ENCODE results near the gene SLC25A22. TPM values are rescaled to one million over a fixed set of nuclear protein-coding genes. Genes with fewer than 3 reads are reported as not detected.

The SLC25A22 gene
- total RNA-seq, 6 experiments from 2014 or later: 39.7 to 47.3 (median 42.9) TPM

GRCh38 chr11:826836-827145 is 28.7 kb upstream of the SLC25A22 start:
- Mint-ChIP-seq H3K9me3 (no peaks in the 10 kb centered on the region), H3K4me1 (ENCODE audit: low read depth) (peaks cover 8% of the 10 kb centered on the region), H3K4me3 (peak overlapping the region; percentile 24; the same call in 1 of the 2 replicates), H3K36me3 (ENCODE audit: low read depth) (peaks cover 6% of the 10 kb centered on the region; the same call in 1 of the 2 replicates), H3K27me3 (ENCODE audit: insufficient read depth) (peaks cover 15% of the 10 kb centered on the region), H3K27ac (no peak overlapping the region)
- no peak for TF ChIP-seq CTCF (IDR thresholded peaks at IDR 0.05)
- DNase-seq: no peak

- peaks cover 6% of the 10 kb centered on the region for H3K4me1 Mint-ChIP-seq (ENCODE audit: low read depth)
- DNase-seq: no peak
- H3K27ac Mint-ChIP-seq: no peak overlapping the region
- peaks cover 15% of the 10 kb centered on the region for H3K27me3 Mint-ChIP-seq (ENCODE audit: insufficient read depth)
- no peaks in the 10 kb centered on the region for H3K9me3 Mint-ChIP-seq
- H3K36me3 Mint-ChIP-seq (ENCODE audit: low read depth): peaks cover 6% of the 10 kb centered on the region; the same call in 1 of the 2 replicates
- no peak for TF ChIP-seq CTCF (IDR thresholded peaks at IDR 0.05)
- peak overlapping the region; percentile 24; the same call in 1 of the 2 replicates for H3K4me3 Mint-ChIP-seq
Measured at GRCh38 chr11:826227-826621, 28.1 kb upstream of the SLC25A22 start.

GRCh38 chr11:825366-826226 is 27.5 kb upstream of the SLC25A22 start:
- H3K4me3 Mint-ChIP-seq: no peak overlapping the region
- peaks cover 15% of the 10 kb centered on the region for H3K27me3 Mint-ChIP-seq (ENCODE audit: insufficient read depth)
- no peak overlapping the region for H3K27ac Mint-ChIP-seq
- DNase-seq: no peak
- peaks cover 6% of the 10 kb centered on the region; the same call in 1 of the 2 replicates for H3K36me3 Mint-ChIP-seq (ENCODE audit: low read depth)
- TF ChIP-seq CTCF (IDR thresholded peaks at IDR 0.05): no peak
- peaks cover 10% of the 10 kb centered on the region for H3K4me1 Mint-ChIP-seq (ENCODE audit: low read depth)
- H3K9me3 Mint-ChIP-seq: no peaks in the 10 kb centered on the region

- H3K27ac Mint-ChIP-seq: no peak overlapping the region
- peaks cover 10% of the 10 kb centered on the region for H3K4me1 Mint-ChIP-seq (ENCODE audit: low read depth)
- H3K9me3 Mint-ChIP-seq: no peaks in the 10 kb centered on the region
- no peak for DNase-seq
- no peak for TF ChIP-seq CTCF (IDR thresholded peaks at IDR 0.05)
- peaks cover 15% of the 10 kb centered on the region for H3K27me3 Mint-ChIP-seq (ENCODE audit: insufficient read depth)
- H3K4me3 Mint-ChIP-seq: no peak overlapping the region
- peaks cover 6% of the 10 kb centered on the region; the same call in 1 of the 2 replicates for H3K36me3 Mint-ChIP-seq (ENCODE audit: low read depth)
Measured at GRCh38 chr11:824942-825341, 26.9 kb upstream of the SLC25A22 start.

- no peak for DNase-seq
- Mint-ChIP-seq H3K27ac (no peak overlapping the region), H3K27me3 (ENCODE audit: insufficient read depth) (peaks cover 15% of the 10 kb centered on the region), H3K36me3 (ENCODE audit: low read depth) (peaks cover 6% of the 10 kb centered on the region; the same call in 1 of the 2 replicates), H3K9me3 (no peaks in the 10 kb centered on the region), H3K4me3 (no peak overlapping the region), H3K4me1 (ENCODE audit: low read depth) (peaks cover 10% of the 10 kb centered on the region)
- TF ChIP-seq CTCF (IDR thresholded peaks at IDR 0.05): no peak
Measured at GRCh38 chr11:824292-824880, 26.3 kb upstream of the SLC25A22 start.
